ENCODE results near the gene TCF7L2.

The TCF7L2 gene

GRCh38 chr10:112949875-112950507 lies at the start of gene TCF7L2:
TSS of gene TCF7L2 (plus strand) at chr10:112950247. CDS start at chr10:112950757, 510 bp downstream.
- CTCF ChIA-PET, result no interaction called here
- Mint-ChIP-seq H3K4me1 (peaks cover 28% of the 10 kb centered on the region), H3K36me3 (peaks cover 3% of the 10 kb centered on the region), H3K4me3 (peak within 1 kb of the TSS; percentile 74), H3K9me3 (no peaks in the 10 kb centered on the region), H3K27me3 (peaks cover 82% of the 10 kb centered on the region), H3K27ac (no peak within 1 kb of the TSS)
- peak; percentile 57 for DNase-seq

GRCh38 chr10:112902730-112903129 lies 47.3 kb upstream of the TCF7L2 start:
- H3K27ac Mint-ChIP-seq, result no peak overlapping the region
- peaks cover 9% of the 10 kb centered on the region for H3K27me3 Mint-ChIP-seq
- CTCF ChIA-PET, result no interaction called here

GRCh38 chr10:112904000-112904399 lies 46.0 kb upstream of the TCF7L2 start:
- Mint-ChIP-seq H3K27ac (no peak overlapping the region), H3K27me3 (peaks cover 9% of the 10 kb centered on the region), H3K36me3 (no peaks in the 10 kb centered on the region), H3K9me3 (no peaks in the 10 kb centered on the region), H3K4me1 (no peaks in the 10 kb centered on the region), H3K4me3 (no peak overlapping the region)
- DNase-seq, result no peak
- CTCF ChIA-PET, result no interaction called here

More at GRCh38 chr10:112902730-112903129, 47.3 kb upstream of the TCF7L2 start:
- Mint-ChIP-seq H3K4me3 (no peak overlapping the region), H3K4me1 (no peaks in the 10 kb centered on the region), H3K36me3 (no peaks in the 10 kb centered on the region), H3K9me3 (no peaks in the 10 kb centered on the region)
- no peak for DNase-seq

- Mint-ChIP-seq H3K4me3 (no peak overlapping the region), H3K36me3 (no peaks in the 10 kb centered on the region), H3K9me3 (no peaks in the 10 kb centered on the region), H3K27ac (no peak overlapping the region), H3K27me3 (peaks cover 5% of the 10 kb centered on the region), H3K4me1 (no peaks in the 10 kb centered on the region)
- DNase-seq, result no peak
- CTCF ChIA-PET, result interaction anchor here (1.2 kb wide), 1 partner anchor 27 kb away, joined by 3 read pairs; no protein-coding TSS in a partner anchor
Observed at GRCh38 chr10:112906945-112907344, 43.1 kb upstream of the TCF7L2 start.

GRCh38 chr10:112907893-112908292 lies 42.2 kb upstream of the TCF7L2 start:
- no peak overlapping the region for H3K27ac Mint-ChIP-seq
- no peaks in the 10 kb centered on the region for H3K36me3 Mint-ChIP-seq
- no peak for DNase-seq
- H3K27me3 Mint-ChIP-seq, result peaks cover 2% of the 10 kb centered on the region
- H3K4me1 Mint-ChIP-seq, result no peaks in the 10 kb centered on the region
- CTCF ChIA-PET, result interaction anchor here (1.2 kb wide), 1 partner anchor 28 kb away, joined by 3 read pairs; no protein-coding TSS in a partner anchor
- H3K4me3 Mint-ChIP-seq, result no peak overlapping the region
- no peaks in the 10 kb centered on the region for H3K9me3 Mint-ChIP-seq

- no peak overlapping the region for H3K27ac Mint-ChIP-seq
- H3K4me1 Mint-ChIP-seq, result no peaks in the 10 kb centered on the region
- H3K4me3 Mint-ChIP-seq, result no peak overlapping the region
- H3K36me3 Mint-ChIP-seq, result no peaks in the 10 kb centered on the region
- H3K27me3 Mint-ChIP-seq, result no peaks in the 10 kb centered on the region
- CTCF ChIA-PET, result interaction anchor here (0.9 kb wide), 1 partner anchor 32 kb away, joined by 3 read pairs; no protein-coding TSS in a partner anchor
- no peaks in the 10 kb centered on the region for H3K9me3 Mint-ChIP-seq
- no peak for DNase-seq
Observed at GRCh38 chr10:112911206-112911605, 38.8 kb upstream of the TCF7L2 start.

GRCh38 chr10:112912410-112912928 lies 37.6 kb upstream of the TCF7L2 start:
- no peaks in the 10 kb centered on the region for H3K9me3 Mint-ChIP-seq
- DNase-seq, result no peak
- CTCF ChIA-PET, result no interaction called here
- no peak overlapping the region for H3K27ac Mint-ChIP-seq
- H3K27me3 Mint-ChIP-seq, result no peaks in the 10 kb centered on the region
- H3K4me3 Mint-ChIP-seq, result no peak overlapping the region
- no peaks in the 10 kb centered on the region for H3K4me1 Mint-ChIP-seq
- no peaks in the 10 kb centered on the region for H3K36me3 Mint-ChIP-seq

- Mint-ChIP-seq H3K27ac (no peak overlapping the region), H3K9me3 (no peaks in the 10 kb centered on the region), H3K4me3 (no peak overlapping the region), H3K4me1 (no peaks in the 10 kb centered on the region), H3K36me3 (no peaks in the 10 kb centered on the region), H3K27me3 (no peaks in the 10 kb centered on the region)
- no peak for DNase-seq
- CTCF ChIA-PET, result no interaction called here
Observed at GRCh38 chr10:112913255-112913654, 36.8 kb upstream of the TCF7L2 start.

GRCh38 chr10:112913661-112914287 lies 36.3 kb upstream of the TCF7L2 start:
- no peaks in the 10 kb centered on the region for H3K36me3 Mint-ChIP-seq
- no peaks in the 10 kb centered on the region for H3K4me1 Mint-ChIP-seq
- H3K27ac Mint-ChIP-seq, result no peak overlapping the region
- CTCF ChIA-PET, result no interaction called here
- no peaks in the 10 kb centered on the region for H3K27me3 Mint-ChIP-seq
- DNase-seq, result no peak
- no peaks in the 10 kb centered on the region for H3K9me3 Mint-ChIP-seq
- no peak overlapping the region for H3K4me3 Mint-ChIP-seq

GRCh38 chr10:112914288-112914952 lies 35.6 kb upstream of the TCF7L2 start:
- Mint-ChIP-seq H3K27ac (no peak overlapping the region), H3K4me1 (no peaks in the 10 kb centered on the region), H3K4me3 (no peak overlapping the region), H3K36me3 (no peaks in the 10 kb centered on the region), H3K27me3 (no peaks in the 10 kb centered on the region), H3K9me3 (no peaks in the 10 kb centered on the region)
- CTCF ChIA-PET, result no interaction called here
- no peak for DNase-seq

- H3K36me3 Mint-ChIP-seq, result no peaks in the 10 kb centered on the region
- no peaks in the 10 kb centered on the region for H3K9me3 Mint-ChIP-seq
- no peaks in the 10 kb centered on the region for H3K4me1 Mint-ChIP-seq
- CTCF ChIA-PET, result no interaction called here
- no peak overlapping the region for H3K4me3 Mint-ChIP-seq
- no peaks in the 10 kb centered on the region for H3K27me3 Mint-ChIP-seq
- no peak overlapping the region for H3K27ac Mint-ChIP-seq
- DNase-seq, result no peak
Observed at GRCh38 chr10:112915590-112916572, 34.2 kb upstream of the TCF7L2 start.

GRCh38 chr10:112917681-112918080 lies 32.4 kb upstream of the TCF7L2 start:
- Mint-ChIP-seq H3K9me3 (no peaks in the 10 kb centered on the region), H3K4me1 (no peaks in the 10 kb centered on the region)

GRCh38 chr10:112918771-112919170 lies 31.3 kb upstream of the TCF7L2 start:
- Mint-ChIP-seq H3K27me3 (no peaks in the 10 kb centered on the region), H3K4me3 (no peak overlapping the region), H3K4me1 (no peaks in the 10 kb centered on the region), H3K27ac (no peak overlapping the region), H3K36me3 (no peaks in the 10 kb centered on the region), H3K9me3 (no peaks in the 10 kb centered on the region)
- DNase-seq, result no peak
- CTCF ChIA-PET, result no interaction called here

More at GRCh38 chr10:112917681-112918080, 32.4 kb upstream of the TCF7L2 start:
- Mint-ChIP-seq H3K27me3 (no peaks in the 10 kb centered on the region), H3K4me3 (no peak overlapping the region), H3K27ac (no peak overlapping the region), H3K36me3 (no peaks in the 10 kb centered on the region)
- DNase-seq, result no peak
- CTCF ChIA-PET, result no interaction called here

- H3K27me3 Mint-ChIP-seq, result no peaks in the 10 kb centered on the region
- H3K9me3 Mint-ChIP-seq, result no peaks in the 10 kb centered on the region
- no peaks in the 10 kb centered on the region for H3K4me1 Mint-ChIP-seq
- no peak overlapping the region for H3K27ac Mint-ChIP-seq
- no peak for DNase-seq
- H3K4me3 Mint-ChIP-seq, result no peak overlapping the region
- CTCF ChIA-PET, result interaction anchor here (0.6 kb wide), 1 partner anchor 206 kb away, joined by 3 read pairs; no protein-coding TSS in a partner anchor
- H3K36me3 Mint-ChIP-seq, result no peaks in the 10 kb centered on the region
Observed at GRCh38 chr10:112919721-112920120, 30.3 kb upstream of the TCF7L2 start.
